GM21717 (cell line): ENCODE measurements around the gene POLE.
A peak's percentile ranks its signal among the peaks of the same experiment; 100 is the strongest.

ENCODE experiments used
- ATAC-seq: cut with Tn5 transposase; IDR thresholded peaks from one replicate; pipeline ENCODE4 v1.9.1; 2021; ENCODE audit warnings: mild to moderate bottlenecking, moderate library complexity; ENCODE audit not compliant: unreplicated experiment

Gene POLE

GRCh38 chr12:132687211-132688164 is at the start of gene POLE, which contains the start of gene PXMP2:
POLE (minus strand) TSS chr12:132687342; CDS start chr12:132687315, 27 bp downstream.
PXMP2 (plus strand) TSS chr12:132687587; CDS start chr12:132687671, 84 bp downstream.
- ATAC-seq, result peak; percentile 93

- ATAC-seq, result no peak
Measured at GRCh38 chr12:132736913-132737312, 49.8 kb upstream of the POLE start.

- no peak for ATAC-seq
Measured at GRCh38 chr12:132736378-132736777, 49.2 kb upstream of the POLE start.

- ATAC-seq, result no peak
Measured at GRCh38 chr12:132735496-132735895, 48.4 kb upstream of the POLE start.

- ATAC-seq, result no peak
Measured at GRCh38 chr12:132734206-132734605, 47.1 kb upstream of the POLE start.

GRCh38 chr12:132731574-132731973 is 44.4 kb upstream of the POLE start:
- ATAC-seq, result no peak

GRCh38 chr12:132730353-132730752 is 43.2 kb upstream of the POLE start:
- ATAC-seq, result no peak

- ATAC-seq, result no peak
Measured at GRCh38 chr12:132729541-132730320, 42.6 kb upstream of the POLE start.

GRCh38 chr12:132728502-132728901 is 41.4 kb upstream of the POLE start:
- ATAC-seq, result no peak

GRCh38 chr12:132727091-132727794 is 40.1 kb upstream of the POLE start:
- ATAC-seq, result no peak

- ATAC-seq, result no peak
Measured at GRCh38 chr12:132726386-132726785, 39.2 kb upstream of the POLE start.

GRCh38 chr12:132724506-132725241 is 37.5 kb upstream of the POLE start:
- ATAC-seq, result no peak

GRCh38 chr12:132723764-132724140 is 36.6 kb upstream of the POLE start:
- no peak for ATAC-seq

GRCh38 chr12:132723015-132723763 is 36.0 kb upstream of the POLE start:
- ATAC-seq, result no peak

- no peak for ATAC-seq
Measured at GRCh38 chr12:132720606-132721345, 33.6 kb upstream of the POLE start.

- ATAC-seq, result no peak
Measured at GRCh38 chr12:132719954-132720324, 32.8 kb upstream of the POLE start.

- no peak for ATAC-seq
Measured at GRCh38 chr12:132719141-132719953, 32.2 kb upstream of the POLE start.

GRCh38 chr12:132718644-132719043 is 31.5 kb upstream of the POLE start:
- no peak for ATAC-seq
